Measurements from ENCODE around the gene IGF2R.
A peak's percentile ranks its signal among the peaks of the same experiment; 100 is the strongest.

Gene IGF2R

DNA sequence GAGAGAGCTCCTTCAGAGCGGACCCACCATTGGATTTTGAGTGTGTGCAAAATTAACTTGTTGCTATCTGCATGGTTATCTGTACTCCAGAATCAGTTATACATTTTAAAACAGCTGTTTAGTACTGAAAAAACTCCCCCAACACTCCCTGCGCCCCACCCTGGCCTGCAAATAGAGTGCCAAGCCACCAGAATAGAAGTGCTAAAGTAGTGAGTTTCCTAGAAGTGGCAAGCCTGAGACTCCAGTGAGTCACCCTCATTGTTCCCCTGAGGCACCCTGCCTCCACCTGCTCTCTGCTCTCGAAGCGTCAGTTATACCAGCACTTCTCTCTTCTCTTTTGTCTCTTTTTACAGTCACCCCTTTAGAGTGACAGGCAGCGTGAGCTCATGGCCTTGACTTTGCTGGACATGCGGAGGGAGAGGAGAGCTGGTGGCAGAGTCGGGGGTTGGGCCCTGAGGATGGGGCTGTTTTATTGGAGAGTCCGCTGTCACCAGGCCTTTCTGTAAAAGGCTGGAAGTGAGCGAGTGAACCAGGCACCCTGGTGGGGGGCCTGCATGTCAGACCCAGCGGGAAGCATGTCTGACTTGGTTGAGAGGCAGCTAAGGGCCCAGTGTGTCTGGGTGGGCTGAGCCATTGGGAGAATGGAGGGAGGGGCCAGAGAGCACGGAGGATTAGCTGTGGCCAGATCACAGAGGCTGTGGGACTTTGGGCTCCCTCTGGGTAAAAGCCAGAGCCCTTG lies 10.4 kb downstream of the IGF2R start:
- H3K27ac ChIP-seq: peak overlapping the region; percentile 87
- POLR2A ChIA-PET (ENCODE audit: low non-redundant PET): no interaction called here
- TF ChIP-seq, protein P1, sequence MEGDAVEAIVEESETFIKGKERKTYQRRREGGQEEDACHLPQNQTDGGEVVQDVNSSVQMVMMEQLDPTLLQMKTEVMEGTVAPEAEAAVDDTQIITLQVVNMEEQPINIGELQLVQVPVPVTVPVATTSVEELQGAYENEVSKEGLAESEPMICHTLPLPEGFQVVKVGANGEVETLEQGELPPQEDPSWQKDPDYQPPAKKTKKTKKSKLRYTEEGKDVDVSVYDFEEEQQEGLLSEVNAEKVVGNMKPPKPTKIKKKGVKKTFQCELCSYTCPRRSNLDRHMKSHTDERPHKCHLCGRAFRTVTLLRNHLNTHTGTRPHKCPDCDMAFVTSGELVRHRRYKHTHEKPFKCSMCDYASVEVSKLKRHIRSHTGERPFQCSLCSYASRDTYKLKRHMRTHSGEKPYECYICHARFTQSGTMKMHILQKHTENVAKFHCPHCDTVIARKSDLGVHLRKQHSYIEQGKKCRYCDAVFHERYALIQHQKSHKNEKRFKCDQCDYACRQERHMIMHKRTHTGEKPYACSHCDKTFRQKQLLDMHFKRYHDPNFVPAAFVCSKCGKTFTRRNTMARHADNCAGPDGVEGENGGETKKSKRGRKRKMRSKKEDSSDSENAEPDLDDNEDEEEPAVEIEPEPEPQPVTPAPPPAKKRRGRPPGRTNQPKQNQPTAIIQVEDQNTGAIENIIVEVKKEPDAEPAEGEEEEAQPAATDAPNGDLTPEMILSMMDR (conservative IDR thresholded peaks at IDR 0.05; ENCODE audit: low read depth): no peak
- peak; percentile 77 for DNase-seq (ENCODE audit: low spot score)
- CTCF ChIA-PET: interaction anchor here (0.5 to 0.6 kb wide), 2 partner anchors 139 to 1234 kb away, joined by 3 read pairs; no protein-coding TSS in a partner anchor

DNA sequence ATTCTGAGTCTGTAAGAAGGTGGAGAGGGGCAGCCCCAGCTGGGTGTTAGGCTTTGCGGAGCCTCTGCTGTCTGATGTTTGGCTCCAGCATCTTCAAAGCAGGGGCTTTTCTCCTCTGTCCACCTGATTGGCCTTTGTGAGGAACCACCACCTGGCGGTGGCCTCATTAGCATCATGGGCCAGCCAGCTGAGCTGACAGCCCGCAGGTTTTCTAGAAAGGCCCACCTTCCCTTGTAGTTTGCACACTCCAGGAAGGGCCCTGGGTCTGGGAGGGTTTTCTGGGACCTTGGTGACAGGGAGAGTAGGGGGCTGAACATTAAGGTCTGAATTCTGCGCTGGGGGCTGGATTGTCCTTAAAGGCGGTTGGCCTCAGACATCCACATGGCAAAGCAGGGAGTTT lies 11.6 kb downstream of the IGF2R start:
- POLR2A ChIA-PET (ENCODE audit: low non-redundant PET): no interaction called here
- H3K27ac ChIP-seq: peak overlapping the region; percentile 52; the same call in 1 of the 2 replicates
- DNase-seq (ENCODE audit: low spot score): no peak
- CTCF ChIA-PET: interaction anchor here (0.8 kb wide), 1 partner anchor 117 kb away, joined by 4 read pairs; no protein-coding TSS in a partner anchor
- TF ChIP-seq, protein P1 (conservative IDR thresholded peaks at IDR 0.05; ENCODE audit: low read depth): no peak

DNA sequence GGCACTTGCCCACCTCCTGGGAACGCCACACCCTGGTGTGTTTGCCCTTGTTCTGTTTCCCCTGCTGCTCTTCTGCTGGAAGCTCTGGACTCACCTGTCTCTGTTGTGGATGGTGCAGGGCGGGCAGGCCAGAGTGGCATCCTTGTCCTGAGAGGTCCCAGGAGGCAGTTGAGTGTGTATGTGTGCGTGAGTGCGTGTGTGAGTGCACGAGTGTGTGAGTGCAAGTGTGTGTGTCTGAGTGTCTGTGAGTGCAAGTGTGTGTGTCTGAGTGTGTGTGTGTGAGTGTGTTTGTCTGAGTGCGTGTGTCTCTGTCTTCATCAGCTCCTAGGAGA lies 12.2 kb downstream of the IGF2R start:
- H3K27ac ChIP-seq: peak overlapping the region; percentile 52
- POLR2A ChIA-PET (ENCODE audit: low non-redundant PET): no interaction called here
- TF ChIP-seq, protein P1 (conservative IDR thresholded peaks at IDR 0.05; ENCODE audit: low read depth): no peak
- CTCF ChIA-PET: interaction anchor here (0.5 to 0.6 kb wide), 2 partner anchors 290 to 589 kb away, joined by 3 read pairs; no protein-coding TSS in a partner anchor
- no peak for DNase-seq (ENCODE audit: low spot score)

DNA sequence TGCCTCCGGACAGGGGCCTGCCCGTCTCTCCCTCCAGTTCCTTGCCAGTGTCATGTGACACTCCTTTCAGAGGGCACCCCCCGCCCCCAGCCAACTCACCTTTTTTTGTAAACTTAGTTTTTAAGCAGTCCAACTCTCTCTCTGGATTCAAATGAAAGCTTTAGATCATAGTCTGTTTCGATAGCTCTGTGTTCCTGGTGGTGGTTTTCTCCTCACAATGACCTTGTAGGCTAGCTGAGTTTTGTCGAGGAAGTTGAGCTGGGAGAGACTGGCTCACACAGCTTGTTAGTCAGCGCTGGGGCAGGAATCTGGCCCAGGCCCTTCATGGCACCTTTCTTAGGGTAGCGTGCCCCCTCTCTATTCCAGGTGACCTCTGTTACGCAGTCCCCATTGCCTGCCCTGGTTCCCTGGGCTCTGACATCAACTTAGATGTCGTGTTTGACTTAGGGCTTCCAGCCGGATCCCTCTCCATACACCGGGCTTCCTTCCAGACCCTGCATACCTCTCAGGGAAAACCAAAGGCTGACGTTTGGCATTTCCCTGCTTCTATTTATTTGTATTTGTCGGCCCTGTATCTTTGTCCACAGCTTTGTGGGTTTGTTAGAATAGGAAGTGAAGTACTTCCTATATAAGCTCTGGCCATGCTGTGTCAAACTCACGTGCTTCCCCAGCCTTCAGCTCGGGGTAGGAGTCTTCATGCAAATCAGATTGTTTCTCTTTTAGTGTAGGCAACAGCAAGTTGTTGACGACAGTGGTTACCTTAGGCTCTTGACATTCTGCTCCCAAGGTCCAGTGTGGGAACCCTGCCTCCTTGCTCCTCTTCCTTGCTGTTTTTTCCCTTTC lies 12.7 kb downstream of the IGF2R start:
- DNase-seq (ENCODE audit: low spot score): no peak
- TF ChIP-seq, protein P1 (conservative IDR thresholded peaks at IDR 0.05; ENCODE audit: low read depth): no peak
- POLR2A ChIA-PET (ENCODE audit: low non-redundant PET): no interaction called here
- peak overlapping the region; percentile 52 for H3K27ac ChIP-seq
- CTCF ChIA-PET: interaction anchor here (0.5 to 0.6 kb wide), 3 partner anchors 25 to 589 kb away, joined by 3 read pairs; no protein-coding TSS in a partner anchor

DNA sequence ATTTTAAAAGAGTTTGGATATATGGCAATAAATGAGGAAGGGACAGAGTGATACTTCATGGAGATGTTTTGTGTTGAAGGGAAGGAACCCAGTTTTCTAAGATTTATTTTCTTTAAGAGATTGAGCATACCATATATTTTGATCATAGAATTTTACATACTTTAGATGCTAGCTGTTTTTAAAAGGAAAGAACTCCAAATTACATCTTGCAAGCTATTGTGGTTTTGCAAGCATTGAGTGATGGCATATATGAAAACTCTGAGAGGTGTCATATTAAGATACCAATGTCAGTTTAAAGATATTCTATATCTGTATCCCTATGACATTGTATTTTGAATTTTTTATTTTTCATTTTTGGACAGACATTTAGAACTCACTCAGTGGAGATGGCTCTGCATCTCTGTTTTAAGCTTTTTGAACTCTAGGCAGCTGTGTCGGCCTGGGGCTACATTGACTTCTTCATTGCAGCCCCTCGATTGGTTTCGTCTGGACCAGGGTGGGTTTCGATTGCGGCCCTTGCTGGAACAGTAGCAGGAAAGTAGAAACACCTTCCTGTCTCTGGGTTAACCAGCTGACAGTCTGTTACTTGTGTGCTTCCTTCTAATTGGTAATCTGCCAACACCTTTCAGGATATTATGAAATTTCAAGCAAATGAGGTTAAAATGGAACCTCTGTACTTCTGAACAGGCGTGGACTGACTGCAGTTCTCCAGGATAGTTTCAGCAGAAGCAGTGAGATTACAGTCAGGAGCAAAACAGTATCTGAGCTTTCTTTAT lies 14.0 kb downstream of the IGF2R start:
- ChIA-PET POLR2A (ENCODE audit: low non-redundant PET) (no interaction called here), CTCF (no interaction called here)
- TF ChIP-seq, protein P1 (conservative IDR thresholded peaks at IDR 0.05; ENCODE audit: low read depth): no peak
- no peak for DNase-seq (ENCODE audit: low spot score)
- peak overlapping the region; percentile 70 for H3K27ac ChIP-seq

DNA sequence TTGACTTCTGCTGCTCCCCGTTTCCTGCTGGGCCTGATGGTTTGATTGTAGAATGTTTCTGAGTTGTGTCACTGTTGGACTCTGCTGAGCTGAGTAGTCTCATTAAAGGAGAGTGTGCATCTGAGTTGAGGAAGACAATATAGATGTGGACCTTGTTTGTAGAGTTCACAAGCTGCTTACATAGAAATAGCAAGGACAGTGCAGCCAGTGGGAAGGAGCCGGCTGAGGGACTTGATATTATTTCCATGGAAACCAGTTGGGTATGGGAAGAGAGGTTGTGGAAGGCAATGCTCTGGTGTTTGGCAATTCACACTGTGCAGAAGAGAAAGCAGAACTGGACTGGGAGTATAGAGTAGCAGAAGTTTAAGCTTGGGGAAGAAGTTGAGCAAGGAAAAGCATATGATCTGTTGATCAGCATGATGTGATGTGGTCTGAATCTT lies 14.8 kb downstream of the IGF2R start:
- no peak for DNase-seq (ENCODE audit: low spot score)
- CTCF ChIA-PET: no interaction called here
- H3K27ac ChIP-seq: no peak overlapping the region
- TF ChIP-seq, protein P1 (conservative IDR thresholded peaks at IDR 0.05; ENCODE audit: low read depth): no peak
- POLR2A ChIA-PET (ENCODE audit: low non-redundant PET): no interaction called here
